ENCODE measurements around the gene SMIM8. TPM values are rescaled to one million over a fixed set of nuclear protein-coding genes. Genes with fewer than 3 reads are reported as not detected.

SMIM8 gene
- total and polyA plus RNA-seq, 10 of the 15 experiments (the other 5 are each of a cell fraction or from before 2014, with no cell fraction given) = 6.2 to 45.8 (median 10.4) TPM

DNA sequence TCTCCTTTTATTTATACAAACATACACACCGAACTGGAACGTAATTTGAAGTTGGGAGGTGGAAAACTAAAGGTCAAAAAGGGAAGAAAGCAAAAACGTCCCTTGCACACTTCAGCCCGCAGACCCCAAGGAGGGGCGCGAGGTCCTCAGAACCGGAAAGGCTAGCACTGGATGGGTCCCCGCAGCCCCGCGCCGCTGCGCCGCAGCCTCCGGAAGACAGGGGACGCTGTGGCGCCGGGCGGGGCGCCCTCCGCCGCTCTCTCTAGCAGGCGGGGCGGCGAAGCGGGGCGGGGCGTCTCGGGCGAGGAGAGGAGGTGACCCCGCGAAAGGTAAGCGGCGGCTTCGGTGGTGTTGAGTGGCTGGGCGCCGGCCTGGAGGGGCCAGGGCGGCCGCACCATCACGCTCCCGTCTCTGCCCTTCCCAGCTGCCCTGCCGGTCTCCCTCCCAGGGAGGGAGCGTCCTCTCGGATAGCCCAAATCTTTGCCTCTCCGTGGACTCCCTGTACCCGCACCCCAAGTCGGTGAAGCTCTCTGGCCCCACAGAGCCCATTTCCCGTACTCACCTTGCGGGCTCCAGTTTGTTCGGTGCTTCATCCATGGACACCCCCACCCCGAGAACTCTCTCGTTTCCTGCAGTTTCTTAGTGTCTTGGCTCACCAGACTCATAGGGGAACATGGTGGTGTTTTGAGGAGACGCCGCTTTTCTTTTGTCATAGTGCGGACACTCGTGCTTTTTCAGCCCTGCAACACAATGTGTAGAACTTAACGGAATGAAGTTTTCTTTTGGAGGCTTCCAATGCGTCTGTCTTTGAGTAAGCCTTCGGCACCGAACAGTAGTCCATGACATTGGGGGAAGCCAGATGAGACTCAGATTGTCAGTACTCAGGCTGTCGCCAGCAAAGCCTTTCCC is at the start of gene SMIM8 (continued):
- TF ChIP-seq RUNX3 (IDR thresholded peaks at IDR 0.05; ENCODE audit: low read length) (peak; percentile 42; the same call in 1 of the 2 replicates), NR2C1 (IDR thresholded peaks at IDR 0.05) (peak; percentile 65), ATF7 (IDR thresholded peaks at IDR 0.05; ENCODE audit: low read depth) (no peak), IKZF1 (conservative IDR thresholded peaks at IDR 0.05) (peak; percentile 69), IKZF2 (IDR thresholded peaks at IDR 0.05) (no peak), ZSCAN29 (IDR thresholded peaks at IDR 0.05) (no peak), ZNF622 (IDR thresholded peaks at IDR 0.05) (no peak), NR2F1 (conservative IDR thresholded peaks at IDR 0.05) (peak; percentile 70), SIN3A (IDR thresholded peaks at IDR 0.05; ENCODE audit: low read depth, low read length) (no peak), CBX5 (IDR thresholded peaks at IDR 0.05; ENCODE audit: low read depth) (peak; percentile 94), ZNF24 (IDR thresholded peaks at IDR 0.05) (0 out of 2 replicates have a peak, but pooled peaks have one; percentile 49), LARP7 (IDR thresholded peaks at IDR 0.05) (no peak; the same call in none of the 2 replicates), GABPA (IDR thresholded peaks at IDR 0.05; ENCODE audit: low read depth) (no peak), BACH1 (IDR thresholded peaks at IDR 0.05; ENCODE audit: borderline replicate concordance) (peak; percentile 69), HDAC6 (IDR thresholded peaks at IDR 0.05; ENCODE audit: unreplicated experiment) (no peak)
- TF ChIP-seq, protein P1, sequence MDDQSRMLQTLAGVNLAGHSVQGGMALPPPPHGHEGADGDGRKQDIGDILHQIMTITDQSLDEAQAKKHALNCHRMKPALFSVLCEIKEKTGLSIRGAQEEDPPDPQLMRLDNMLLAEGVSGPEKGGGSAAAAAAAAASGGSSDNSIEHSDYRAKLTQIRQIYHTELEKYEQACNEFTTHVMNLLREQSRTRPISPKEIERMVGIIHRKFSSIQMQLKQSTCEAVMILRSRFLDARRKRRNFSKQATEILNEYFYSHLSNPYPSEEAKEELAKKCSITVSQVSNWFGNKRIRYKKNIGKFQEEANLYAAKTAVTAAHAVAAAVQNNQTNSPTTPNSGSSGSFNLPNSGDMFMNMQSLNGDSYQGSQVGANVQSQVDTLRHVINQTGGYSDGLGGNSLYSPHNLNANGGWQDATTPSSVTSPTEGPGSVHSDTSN (IDR thresholded peaks at IDR 0.05; ENCODE audit: insufficient replicate concordance, low read depth, low read length) = no peak
- TF ChIP-seq, protein P2, sequence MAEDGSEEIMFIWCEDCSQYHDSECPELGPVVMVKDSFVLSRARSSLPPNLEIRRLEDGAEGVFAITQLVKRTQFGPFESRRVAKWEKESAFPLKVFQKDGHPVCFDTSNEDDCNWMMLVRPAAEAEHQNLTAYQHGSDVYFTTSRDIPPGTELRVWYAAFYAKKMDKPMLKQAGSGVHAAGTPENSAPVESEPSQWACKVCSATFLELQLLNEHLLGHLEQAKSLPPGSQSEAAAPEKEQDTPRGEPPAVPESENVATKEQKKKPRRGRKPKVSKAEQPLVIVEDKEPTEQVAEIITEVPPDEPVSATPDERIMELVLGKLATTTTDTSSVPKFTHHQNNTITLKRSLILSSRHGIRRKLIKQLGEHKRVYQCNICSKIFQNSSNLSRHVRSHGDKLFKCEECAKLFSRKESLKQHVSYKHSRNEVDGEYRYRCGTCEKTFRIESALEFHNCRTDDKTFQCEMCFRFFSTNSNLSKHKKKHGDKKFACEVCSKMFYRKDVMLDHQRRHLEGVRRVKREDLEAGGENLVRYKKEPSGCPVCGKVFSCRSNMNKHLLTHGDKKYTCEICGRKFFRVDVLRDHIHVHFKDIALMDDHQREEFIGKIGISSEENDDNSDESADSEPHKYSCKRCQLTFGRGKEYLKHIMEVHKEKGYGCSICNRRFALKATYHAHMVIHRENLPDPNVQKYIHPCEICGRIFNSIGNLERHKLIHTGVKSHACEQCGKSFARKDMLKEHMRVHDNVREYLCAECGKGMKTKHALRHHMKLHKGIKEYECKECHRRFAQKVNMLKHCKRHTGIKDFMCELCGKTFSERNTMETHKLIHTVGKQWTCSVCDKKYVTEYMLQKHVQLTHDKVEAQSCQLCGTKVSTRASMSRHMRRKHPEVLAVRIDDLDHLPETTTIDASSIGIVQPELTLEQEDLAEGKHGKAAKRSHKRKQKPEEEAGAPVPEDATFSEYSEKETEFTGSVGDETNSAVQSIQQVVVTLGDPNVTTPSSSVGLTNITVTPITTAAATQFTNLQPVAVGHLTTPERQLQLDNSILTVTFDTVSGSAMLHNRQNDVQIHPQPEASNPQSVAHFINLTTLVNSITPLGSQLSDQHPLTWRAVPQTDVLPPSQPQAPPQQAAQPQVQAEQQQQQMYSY (CRISPR knock-in tag; IDR thresholded peaks at IDR 0.05) = no peak
- TF ChIP-seq, protein P3, sequence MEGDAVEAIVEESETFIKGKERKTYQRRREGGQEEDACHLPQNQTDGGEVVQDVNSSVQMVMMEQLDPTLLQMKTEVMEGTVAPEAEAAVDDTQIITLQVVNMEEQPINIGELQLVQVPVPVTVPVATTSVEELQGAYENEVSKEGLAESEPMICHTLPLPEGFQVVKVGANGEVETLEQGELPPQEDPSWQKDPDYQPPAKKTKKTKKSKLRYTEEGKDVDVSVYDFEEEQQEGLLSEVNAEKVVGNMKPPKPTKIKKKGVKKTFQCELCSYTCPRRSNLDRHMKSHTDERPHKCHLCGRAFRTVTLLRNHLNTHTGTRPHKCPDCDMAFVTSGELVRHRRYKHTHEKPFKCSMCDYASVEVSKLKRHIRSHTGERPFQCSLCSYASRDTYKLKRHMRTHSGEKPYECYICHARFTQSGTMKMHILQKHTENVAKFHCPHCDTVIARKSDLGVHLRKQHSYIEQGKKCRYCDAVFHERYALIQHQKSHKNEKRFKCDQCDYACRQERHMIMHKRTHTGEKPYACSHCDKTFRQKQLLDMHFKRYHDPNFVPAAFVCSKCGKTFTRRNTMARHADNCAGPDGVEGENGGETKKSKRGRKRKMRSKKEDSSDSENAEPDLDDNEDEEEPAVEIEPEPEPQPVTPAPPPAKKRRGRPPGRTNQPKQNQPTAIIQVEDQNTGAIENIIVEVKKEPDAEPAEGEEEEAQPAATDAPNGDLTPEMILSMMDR (IDR thresholded peaks at IDR 0.05 in 2 of 3, conservative IDR thresholded peaks at IDR 0.05 in 1 of 3; ENCODE audit: control insufficient read depth in 2 of 3, extremely low read depth in 1 of 3, insufficient read depth in 1 of 3, low read depth in 3 of 3, low read length in 3 of 3) = peak; percentile 92 to 97 (median 97)
- TF ChIP-seq, protein P4, sequence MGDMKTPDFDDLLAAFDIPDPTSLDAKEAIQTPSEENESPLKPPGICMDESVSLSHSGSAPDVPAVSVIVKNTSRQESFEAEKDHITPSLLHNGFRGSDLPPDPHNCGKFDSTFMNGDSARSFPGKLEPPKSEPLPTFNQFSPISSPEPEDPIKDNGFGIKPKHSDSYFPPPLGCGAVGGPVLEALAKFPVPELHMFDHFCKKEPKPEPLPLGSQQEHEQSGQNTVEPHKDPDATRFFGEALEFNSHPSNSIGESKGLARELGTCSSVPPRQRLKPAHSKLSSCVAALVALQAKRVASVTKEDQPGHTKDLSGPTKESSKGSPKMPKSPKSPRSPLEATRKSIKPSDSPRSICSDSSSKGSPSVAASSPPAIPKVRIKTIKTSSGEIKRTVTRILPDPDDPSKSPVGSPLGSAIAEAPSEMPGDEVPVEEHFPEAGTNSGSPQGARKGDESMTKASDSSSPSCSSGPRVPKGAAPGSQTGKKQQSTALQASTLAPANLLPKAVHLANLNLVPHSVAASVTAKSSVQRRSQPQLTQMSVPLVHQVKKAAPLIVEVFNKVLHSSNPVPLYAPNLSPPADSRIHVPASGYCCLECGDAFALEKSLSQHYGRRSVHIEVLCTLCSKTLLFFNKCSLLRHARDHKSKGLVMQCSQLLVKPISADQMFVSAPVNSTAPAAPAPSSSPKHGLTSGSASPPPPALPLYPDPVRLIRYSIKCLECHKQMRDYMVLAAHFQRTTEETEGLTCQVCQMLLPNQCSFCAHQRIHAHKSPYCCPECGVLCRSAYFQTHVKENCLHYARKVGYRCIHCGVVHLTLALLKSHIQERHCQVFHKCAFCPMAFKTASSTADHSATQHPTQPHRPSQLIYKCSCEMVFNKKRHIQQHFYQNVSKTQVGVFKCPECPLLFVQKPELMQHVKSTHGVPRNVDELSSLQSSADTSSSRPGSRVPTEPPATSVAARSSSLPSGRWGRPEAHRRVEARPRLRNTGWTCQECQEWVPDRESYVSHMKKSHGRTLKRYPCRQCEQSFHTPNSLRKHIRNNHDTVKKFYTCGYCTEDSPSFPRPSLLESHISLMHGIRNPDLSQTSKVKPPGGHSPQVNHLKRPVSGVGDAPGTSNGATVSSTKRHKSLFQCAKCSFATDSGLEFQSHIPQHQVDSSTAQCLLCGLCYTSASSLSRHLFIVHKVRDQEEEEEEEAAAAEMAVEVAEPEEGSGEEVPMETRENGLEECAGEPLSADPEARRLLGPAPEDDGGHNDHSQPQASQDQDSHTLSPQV (IDR thresholded peaks at IDR 0.05) = 0 out of 2 replicates have a peak, but pooled peaks have one; percentile 30

Measured in GM12878 (cell line).